AG10803 (cell line): ENCODE results near the gene PTPRD.

ENCODE experiments used
- DNase-seq: peaks from one replicate; pipeline ENCODE4 v3.0.0; 2010; ENCODE audit warnings: low read depth
- H3K4me3 ChIP-seq: 2 replicates; pipeline ENCODE4 v1.5.1; 2011; ENCODE audit warnings: mild to moderate bottlenecking, low read length, control low read depth
- TF ChIP-seq, protein P1 (sequence below): conservative IDR thresholded peaks from 2 replicates; pipeline ENCODE4 v1.5.1; 2011; ENCODE audit warnings: mild to moderate bottlenecking, low read length, control low read depth, inconsistent platforms

PTPRD gene

DNA sequence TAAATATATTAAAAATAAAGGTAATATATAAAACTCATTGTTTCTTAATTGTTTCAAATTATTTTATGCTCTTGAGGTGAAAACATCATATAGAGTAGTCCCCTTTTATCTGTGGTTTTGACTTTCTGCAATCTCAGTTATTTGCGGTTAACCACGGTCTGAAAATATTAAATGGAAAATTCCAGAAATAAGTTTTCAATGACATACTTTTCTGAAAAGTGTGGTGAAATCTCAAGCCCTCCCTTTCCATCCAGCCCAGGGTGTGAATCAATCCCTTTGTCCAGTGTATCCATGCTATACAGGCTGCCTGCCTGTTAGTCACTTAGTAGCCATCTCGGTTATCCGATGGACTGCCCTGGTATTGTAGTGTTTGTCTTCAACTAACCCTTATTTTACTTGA is 2266.5 kb downstream of the PTPRD start:
- TF ChIP-seq, protein P1, sequence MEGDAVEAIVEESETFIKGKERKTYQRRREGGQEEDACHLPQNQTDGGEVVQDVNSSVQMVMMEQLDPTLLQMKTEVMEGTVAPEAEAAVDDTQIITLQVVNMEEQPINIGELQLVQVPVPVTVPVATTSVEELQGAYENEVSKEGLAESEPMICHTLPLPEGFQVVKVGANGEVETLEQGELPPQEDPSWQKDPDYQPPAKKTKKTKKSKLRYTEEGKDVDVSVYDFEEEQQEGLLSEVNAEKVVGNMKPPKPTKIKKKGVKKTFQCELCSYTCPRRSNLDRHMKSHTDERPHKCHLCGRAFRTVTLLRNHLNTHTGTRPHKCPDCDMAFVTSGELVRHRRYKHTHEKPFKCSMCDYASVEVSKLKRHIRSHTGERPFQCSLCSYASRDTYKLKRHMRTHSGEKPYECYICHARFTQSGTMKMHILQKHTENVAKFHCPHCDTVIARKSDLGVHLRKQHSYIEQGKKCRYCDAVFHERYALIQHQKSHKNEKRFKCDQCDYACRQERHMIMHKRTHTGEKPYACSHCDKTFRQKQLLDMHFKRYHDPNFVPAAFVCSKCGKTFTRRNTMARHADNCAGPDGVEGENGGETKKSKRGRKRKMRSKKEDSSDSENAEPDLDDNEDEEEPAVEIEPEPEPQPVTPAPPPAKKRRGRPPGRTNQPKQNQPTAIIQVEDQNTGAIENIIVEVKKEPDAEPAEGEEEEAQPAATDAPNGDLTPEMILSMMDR = no peak
- no peak for DNase-seq
- H3K4me3 ChIP-seq = no peak overlapping the region

DNA sequence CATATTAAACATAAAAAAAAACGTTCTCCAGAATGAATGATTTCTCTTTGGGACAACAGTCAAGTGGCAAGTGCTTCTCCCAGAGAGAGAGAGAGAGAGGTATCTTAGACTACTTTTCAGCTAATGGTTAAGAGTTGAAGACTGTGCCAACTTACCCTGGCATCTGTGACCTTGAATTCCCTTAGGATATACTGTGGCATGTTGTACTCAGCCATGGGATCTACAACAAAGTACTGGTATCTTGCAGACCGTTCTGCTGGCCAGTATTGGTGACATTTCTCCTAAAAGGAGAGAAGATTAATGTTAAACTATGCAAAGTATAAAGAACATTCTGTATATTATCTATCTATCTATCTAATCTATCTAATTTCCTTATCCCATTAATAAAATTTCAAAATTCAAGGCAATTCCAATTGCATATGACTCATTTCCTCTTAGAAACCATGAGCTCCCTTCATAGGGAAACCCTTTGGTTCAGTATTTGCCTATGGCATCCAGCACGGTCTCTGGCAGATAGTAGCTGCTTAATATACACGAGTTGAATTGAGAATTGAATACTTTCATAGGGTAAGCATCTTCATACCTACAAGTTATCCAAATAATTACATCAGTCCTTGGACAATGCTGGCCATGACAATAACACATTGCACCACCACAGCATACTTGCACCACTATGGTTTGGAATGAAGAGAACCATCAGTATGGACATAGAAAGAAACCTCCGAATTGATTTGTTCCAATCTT is 2273.9 kb downstream of the PTPRD start:
- TF ChIP-seq, protein P1 = no peak
- no peak for DNase-seq
- no peak overlapping the region for H3K4me3 ChIP-seq

DNA sequence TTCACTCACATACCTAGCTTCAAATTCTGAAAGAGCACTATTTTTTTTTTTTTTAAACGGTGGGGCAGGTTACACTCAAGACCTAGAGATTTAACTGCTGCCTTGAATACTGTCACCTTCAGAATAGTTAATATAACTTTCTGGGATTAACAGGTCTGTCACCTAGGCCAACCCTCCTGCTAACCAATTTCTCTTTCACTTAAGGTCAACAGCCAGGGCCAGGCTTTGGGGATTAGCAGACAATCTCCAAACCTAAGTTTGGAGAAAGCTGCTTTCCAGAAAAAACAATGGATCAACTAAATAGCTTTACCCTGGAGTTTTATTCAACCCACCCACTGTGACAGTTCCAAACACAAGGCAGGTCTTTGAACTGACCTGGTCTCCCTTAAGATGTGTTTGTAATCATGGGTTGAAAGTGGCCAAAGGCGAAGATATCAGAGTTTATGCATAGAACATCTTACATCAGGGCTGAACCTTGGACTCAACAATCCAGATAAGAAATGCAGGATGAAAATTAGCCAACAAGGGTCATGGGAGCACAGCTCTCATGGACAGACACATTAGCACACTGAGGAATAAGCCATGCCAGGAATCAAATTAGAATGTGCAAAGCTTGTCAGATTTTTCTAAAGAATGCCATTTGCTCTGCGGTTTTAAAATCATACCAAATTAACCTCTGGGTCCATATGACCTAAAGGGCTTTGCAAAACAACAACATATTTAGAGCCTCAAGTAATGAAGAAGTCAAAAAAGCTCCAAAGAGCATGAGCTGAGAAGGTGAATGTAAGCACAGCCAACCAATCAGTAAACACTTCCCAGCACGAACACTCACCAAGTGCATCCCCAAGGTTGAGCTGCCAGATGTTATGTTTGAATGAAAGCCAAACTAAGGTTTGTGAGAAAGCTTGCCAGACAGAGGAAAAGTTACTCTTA is 2274.7 kb downstream of the PTPRD start:
- no peak for DNase-seq
- no peak overlapping the region for H3K4me3 ChIP-seq
- TF ChIP-seq, protein P1 = no peak

DNA sequence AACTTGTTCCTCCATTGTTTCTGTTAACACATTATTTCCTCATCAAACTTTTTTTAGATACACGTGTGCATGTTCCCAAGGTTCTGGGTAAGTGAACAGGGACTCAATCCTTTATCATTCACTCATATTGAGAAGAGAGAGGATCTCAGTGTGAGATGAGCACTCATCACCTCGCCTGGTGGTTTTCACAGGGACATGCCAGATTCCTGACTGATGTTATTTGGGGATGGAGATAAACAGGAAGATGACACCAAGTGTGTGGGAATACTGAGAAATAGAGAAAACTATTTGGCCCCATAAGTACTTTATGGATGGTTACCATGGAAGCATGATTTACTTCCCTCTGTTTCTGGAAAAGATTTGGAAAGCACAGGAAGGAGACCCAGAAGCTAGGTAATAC is 2279.9 kb downstream of the PTPRD start:
- DNase-seq = no peak
- no peak overlapping the region for H3K4me3 ChIP-seq
- TF ChIP-seq, protein P1 = no peak

DNA sequence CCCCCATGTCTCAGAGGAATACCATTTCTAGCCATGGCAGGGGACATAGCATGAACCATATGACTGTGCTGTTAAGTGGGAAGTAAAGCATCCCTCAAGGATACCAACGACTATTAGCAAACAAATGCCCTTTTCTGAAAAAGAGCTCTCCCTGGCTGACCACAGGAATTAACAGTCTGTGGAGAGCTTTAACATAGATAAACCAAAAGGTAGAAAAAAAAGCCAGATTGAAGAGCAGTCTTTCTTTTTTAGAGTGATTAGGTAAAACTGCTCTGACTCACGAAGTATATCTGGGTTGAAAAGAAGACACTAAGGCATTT is 2280.5 kb downstream of the PTPRD start:
- H3K4me3 ChIP-seq = no peak overlapping the region
- no peak for DNase-seq
- TF ChIP-seq, protein P1 = no peak

DNA sequence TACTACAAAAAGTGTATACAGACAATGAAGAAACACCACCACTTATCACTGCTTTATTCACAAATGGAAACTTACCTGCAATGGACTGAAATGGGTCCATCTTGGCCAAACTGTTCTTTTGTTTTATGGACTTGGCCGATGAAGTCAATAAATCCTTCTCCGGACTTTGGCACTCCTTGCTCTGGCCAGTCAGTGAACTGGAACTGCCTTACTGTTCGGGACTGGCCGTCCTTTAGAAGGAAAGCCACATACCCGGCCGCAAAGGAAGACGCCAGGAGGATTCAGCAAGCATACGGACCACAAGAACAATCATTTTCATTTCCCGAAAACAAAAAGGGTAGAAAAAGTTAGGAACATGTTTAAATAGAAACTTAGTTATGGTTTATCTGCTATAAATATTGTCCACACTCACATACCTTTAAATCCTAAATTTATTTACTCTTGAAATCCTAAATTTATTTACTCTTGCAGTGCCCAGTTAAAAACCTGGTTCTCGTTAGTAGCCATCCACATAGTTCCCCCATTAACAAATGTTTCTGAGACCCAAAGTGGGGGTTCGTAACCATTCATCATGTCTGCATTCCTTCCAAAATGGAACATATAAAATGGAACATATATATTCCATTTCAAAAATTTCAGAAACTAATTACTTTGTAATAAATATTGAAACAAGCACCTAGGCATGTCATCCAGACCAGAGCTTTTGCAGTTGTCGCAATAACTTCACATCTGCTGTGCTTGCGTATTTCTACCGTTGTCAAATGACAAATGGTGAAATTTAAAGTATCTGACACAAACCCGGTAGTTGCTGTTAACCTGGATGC is 2281.1 kb downstream of the PTPRD start:
- DNase-seq = no peak
- TF ChIP-seq, protein P1 = no peak
- H3K4me3 ChIP-seq = no peak overlapping the region
